Fibroblast of mammary gland (primary cell): ENCODE data around the gene SLX4IP.

Experiments used
- DNase-seq: peaks from one replicate; pipeline ENCODE4 v3.0.0-alpha.2; 2010; ENCODE audit warnings: low read depth
- H3K4me3 ChIP-seq: 2 replicates; pipeline ENCODE4 v1.5.1; 2011; ENCODE audit warnings: low read depth, mild to moderate bottlenecking, low read length, moderate library complexity; ENCODE audit not compliant: control insufficient read depth
- TF ChIP-seq, protein P1 (sequence below): conservative IDR thresholded peaks from 2 replicates; pipeline ENCODE4 v1.5.1; 2011; ENCODE audit warnings: low read depth, low read length, inconsistent platforms; ENCODE audit not compliant: control insufficient read depth, insufficient read depth

The SLX4IP gene

DNA sequence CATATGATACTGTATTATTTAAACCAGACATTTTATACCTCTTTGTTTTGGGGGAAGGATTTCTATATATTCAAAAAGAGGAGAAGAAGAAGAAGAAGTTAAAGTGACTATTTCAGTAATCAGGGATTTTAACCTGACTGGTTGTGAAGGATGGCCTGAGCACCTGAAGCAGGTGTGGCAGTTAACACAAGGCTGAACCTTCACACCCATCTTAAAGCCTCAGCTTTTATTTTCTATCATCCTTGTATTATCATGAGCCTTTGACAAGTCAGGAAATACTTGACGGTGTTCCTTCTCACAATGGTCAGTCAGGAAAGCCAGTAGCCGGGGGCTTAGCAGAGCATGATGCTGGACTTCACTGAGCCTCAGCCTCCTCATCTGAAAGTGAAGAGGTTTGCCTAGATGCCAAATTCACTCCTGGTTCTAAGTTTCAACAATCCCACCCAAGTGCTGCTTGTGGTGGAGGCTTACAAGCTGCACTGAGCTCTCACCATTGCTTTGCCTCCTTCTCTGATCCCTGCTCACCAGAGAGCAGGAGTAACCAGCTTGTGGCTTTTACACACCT, 121.5 kb downstream of the SLX4IP start:
- TF ChIP-seq, protein P1, sequence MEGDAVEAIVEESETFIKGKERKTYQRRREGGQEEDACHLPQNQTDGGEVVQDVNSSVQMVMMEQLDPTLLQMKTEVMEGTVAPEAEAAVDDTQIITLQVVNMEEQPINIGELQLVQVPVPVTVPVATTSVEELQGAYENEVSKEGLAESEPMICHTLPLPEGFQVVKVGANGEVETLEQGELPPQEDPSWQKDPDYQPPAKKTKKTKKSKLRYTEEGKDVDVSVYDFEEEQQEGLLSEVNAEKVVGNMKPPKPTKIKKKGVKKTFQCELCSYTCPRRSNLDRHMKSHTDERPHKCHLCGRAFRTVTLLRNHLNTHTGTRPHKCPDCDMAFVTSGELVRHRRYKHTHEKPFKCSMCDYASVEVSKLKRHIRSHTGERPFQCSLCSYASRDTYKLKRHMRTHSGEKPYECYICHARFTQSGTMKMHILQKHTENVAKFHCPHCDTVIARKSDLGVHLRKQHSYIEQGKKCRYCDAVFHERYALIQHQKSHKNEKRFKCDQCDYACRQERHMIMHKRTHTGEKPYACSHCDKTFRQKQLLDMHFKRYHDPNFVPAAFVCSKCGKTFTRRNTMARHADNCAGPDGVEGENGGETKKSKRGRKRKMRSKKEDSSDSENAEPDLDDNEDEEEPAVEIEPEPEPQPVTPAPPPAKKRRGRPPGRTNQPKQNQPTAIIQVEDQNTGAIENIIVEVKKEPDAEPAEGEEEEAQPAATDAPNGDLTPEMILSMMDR, result no peak

DNA sequence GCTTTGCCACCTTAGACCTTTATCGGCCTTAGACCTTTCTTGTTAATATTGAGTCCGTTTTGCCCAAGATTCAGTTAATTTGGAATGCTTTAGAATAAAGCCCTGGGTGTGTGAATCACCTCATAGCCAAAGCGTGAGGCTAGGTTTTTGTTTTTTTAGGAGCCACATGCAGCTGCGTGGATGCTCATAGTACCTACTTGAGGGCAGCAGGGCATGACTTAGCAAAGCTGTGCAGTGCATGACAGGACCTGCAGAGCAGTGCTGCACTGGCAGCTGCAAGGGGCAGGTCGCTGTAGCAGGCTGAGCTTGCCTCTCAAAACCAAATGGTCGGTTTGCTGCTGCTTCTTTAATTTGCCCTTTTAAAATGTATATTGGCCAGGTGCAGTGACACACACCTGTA, 122.6 kb downstream of the SLX4IP start:
- TF ChIP-seq, protein P1, result no peak
- no peak for DNase-seq
- H3K4me3 ChIP-seq, result no peak overlapping the region

More for the DNA sequence above, 121.5 kb downstream of the SLX4IP start:
- H3K4me3 ChIP-seq, result no peak overlapping the region
- DNase-seq, result no peak

DNA sequence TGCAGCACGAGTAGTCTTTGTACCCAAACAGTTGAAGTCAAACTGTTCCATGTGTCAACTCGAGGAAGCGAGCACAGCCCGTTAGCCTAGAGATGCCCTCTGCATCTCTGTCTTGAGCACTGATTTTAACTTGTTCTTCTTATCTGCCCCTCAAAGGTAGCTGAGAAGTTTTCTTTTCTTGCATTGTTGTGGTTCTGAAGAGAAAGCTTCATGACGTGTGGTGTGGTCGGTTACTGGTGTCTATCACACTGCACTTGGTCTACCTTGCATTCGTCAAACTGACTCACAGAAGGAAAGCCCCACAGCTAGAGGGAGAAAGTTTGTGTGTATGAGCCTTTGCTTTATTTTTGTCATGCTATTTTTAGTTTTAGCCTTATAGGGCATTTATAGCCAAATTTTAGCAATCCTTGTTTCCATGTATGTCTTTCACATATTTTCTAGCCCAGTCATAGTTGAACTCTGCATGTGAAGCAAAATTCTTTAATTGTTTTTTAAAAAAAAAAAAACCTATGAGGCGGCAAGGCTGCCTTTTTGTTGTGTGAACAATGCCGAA, 123.6 kb downstream of the SLX4IP start:
- DNase-seq, result peak; percentile 85
- TF ChIP-seq, protein P1, result peak; percentile 20
- no peak overlapping the region for H3K4me3 ChIP-seq

DNA sequence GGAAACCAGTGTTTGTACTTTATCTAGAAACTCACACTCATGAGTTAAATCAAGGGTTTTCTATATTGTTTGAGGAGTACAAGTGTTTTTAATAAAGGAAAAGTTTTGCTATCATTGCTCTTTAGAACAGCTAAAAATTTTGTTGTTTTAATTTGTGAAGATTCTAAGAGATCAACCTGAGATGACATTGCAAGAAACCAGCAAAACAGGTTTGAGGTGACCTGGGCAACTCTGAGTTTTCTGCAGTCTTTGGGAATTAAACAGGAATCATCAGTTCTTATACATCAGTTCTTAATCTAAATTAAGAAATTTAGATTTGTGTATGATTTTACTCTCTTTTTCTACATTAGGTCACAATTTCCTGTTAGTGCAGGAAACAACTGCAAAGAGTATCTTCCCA, 124.2 kb downstream of the SLX4IP start:
- TF ChIP-seq, protein P1, result no peak
- DNase-seq, result no peak

DNA sequence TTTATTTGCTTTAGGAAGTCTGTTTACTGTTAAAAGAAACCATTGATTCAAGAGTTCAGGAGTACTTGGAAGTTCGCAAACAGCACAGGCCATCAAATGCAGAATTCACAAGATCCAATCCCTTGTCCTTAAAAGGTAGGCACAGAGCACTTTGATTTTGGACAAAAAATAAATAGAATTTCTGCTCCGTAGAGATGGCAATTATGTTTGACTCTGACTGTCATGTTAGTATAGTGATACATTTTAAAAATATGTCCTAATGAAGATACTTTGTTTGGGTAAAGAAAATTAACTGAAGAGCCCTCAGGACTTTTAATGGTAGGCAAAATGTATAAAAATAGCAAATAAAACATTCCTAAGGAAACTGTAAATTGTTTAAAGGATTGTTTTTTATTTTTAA, 125.6 kb downstream of the SLX4IP start:
- TF ChIP-seq, protein P1, result no peak
- H3K4me3 ChIP-seq, result no peak overlapping the region
- no peak for DNase-seq

More for the DNA sequence above, 124.2 kb downstream of the SLX4IP start:
- no peak overlapping the region for H3K4me3 ChIP-seq

DNA sequence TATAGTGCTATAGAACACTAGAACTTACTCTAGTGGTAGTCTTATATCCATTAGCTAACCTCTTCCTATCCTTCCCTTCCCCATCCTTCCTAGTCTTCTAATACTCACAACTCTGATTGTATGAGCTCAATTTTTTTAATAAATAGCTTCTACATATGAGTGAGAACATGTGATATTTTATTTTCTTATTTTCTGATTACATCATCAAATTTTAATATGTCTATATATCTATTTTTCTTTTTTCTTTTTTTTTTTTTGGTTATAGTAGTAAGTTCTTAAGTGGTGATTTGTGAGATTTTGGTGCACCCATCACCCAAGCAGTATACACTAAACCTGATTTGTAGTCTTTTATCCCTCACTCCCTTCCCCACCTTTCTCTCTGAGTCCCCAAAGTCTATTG, 126.2 kb downstream of the SLX4IP start:
- no peak for DNase-seq
- no peak overlapping the region for H3K4me3 ChIP-seq
- TF ChIP-seq, protein P1, result no peak

DNA sequence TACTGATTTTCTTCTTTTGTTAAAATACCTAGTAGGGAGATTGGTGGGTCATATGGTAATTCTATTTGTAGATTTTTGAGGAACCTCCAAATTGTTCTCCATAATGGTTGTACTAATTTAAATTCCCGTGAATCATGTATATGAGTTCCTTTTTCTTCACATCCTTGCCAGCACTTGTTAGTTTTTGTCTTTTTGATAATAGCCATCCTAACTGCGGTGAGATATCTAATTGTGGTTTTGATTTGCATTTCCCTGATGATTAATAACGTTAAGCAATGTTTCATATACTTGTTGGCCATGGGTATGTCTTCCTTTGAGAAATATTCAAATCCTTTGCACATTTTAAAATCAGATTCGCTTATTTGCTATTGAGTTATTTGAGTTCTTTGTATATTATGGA, 127.8 kb downstream of the SLX4IP start:
- H3K4me3 ChIP-seq, result no peak overlapping the region
- TF ChIP-seq, protein P1, result no peak
- DNase-seq, result no peak
